WTC11 (cell line): Measurements from ENCODE around the gene TRIP12. TPM values are rescaled to one million over a fixed set of nuclear protein-coding genes. Genes with fewer than 3 reads are reported as not detected.

Experiments used
- ATAC-seq: fragments of 200-7000 bp; cut with Tn5 transposase; 2 replicates; pipeline ENCODE4 v1.10.0; 2021; ENCODE audit warnings: mild to moderate bottlenecking, moderate library complexity
- CTCF ChIA-PET: fragments of 300-600 bp; sonication (Branson Sonifier 250); formaldehyde crosslinking; loops from one replicate; lab custom pipeline; 2021; ENCODE audit warnings: antibody characterized with exemption; lab: Charles Lee
- POLR2A ChIA-PET: fragments of 350-600 bp; sonication (Branson Sonifier 250); formaldehyde crosslinking; loops from one replicate; lab custom pipeline; 2021; ENCODE audit warnings: antibody characterized with exemption; lab: Charles Lee
- DNase-seq: peaks from one replicate; pipeline ENCODE4 v3.0.0; 2021; ENCODE audit warnings: low spot score
- H3K27ac Mint-ChIP-seq: 2 replicates; pipeline ENCODE4 v1.8.0; 2021; ENCODE audit warnings: mixed read lengths
- H3K27me3 Mint-ChIP-seq: 2 replicates; pipeline ENCODE4 v1.8.0; 2021; ENCODE audit warnings: low read depth, mild to moderate bottlenecking, moderate library complexity, mixed read lengths
- H3K36me3 Mint-ChIP-seq: 2 replicates; pipeline ENCODE4 v1.8.0; 2021; ENCODE audit warnings: mixed read lengths
- H3K4me1 Mint-ChIP-seq: 2 replicates; pipeline ENCODE4 v1.8.0; 2022; ENCODE audit warnings: mixed read lengths
- H3K4me3 Mint-ChIP-seq: 2 replicates; pipeline ENCODE4 v1.8.0; 2021; ENCODE audit warnings: mild to moderate bottlenecking, moderate library complexity, mixed read lengths
- H3K9me3 Mint-ChIP-seq: 2 replicates; pipeline ENCODE4 v1.8.0; 2021; ENCODE audit warnings: mixed read lengths
- ARID4B ChIP-seq: sonication (generic); formaldehyde crosslinking; IDR thresholded peaks from 2 replicates; pipeline ENCODE4 v1.8.0; 2023; ENCODE audit warnings: missing genetic modification reagents, mild to moderate bottlenecking, borderline replicate concordance
- ATF3 ChIP-seq: sonication (generic); formaldehyde crosslinking; conservative IDR thresholded peaks from 2 replicates; pipeline ENCODE4 v1.8.1; 2022; ENCODE audit warnings: mild to moderate bottlenecking, missing genetic modification reagents
- CTCF ChIP-seq: fragments of 200-600 bp; IDR thresholded peaks from 2 replicates; pipeline ENCODE4 v1.8.0; 2022; ENCODE audit warnings: antibody characterized with exemption
- FOXP4 ChIP-seq: sonication (generic); formaldehyde crosslinking; IDR thresholded peaks from 2 replicates; pipeline ENCODE4 v1.8.0; 2022; ENCODE audit warnings: mild to moderate bottlenecking, missing genetic modification reagents
- GABPB1 ChIP-seq: sonication (generic); formaldehyde crosslinking; IDR thresholded peaks from 2 replicates; pipeline ENCODE4 v1.8.1; 2023; ENCODE audit warnings: mild to moderate bottlenecking, missing genetic modification reagents
- HMGXB4 ChIP-seq: sonication (generic); formaldehyde crosslinking; IDR thresholded peaks from 2 replicates; pipeline ENCODE4 v1.8.1; 2023; ENCODE audit warnings: mild to moderate bottlenecking, moderate library complexity, missing genetic modification reagents
- KAT7 ChIP-seq: sonication (generic); formaldehyde crosslinking; IDR thresholded peaks from 2 replicates; pipeline ENCODE4 v1.8.1; 2023; ENCODE audit warnings: missing genetic modification reagents, mild to moderate bottlenecking, borderline replicate concordance
- RELA ChIP-seq: sonication (generic); formaldehyde crosslinking; IDR thresholded peaks from 2 replicates; pipeline ENCODE4 v1.8.1; 2022; ENCODE audit warnings: missing genetic modification reagents, mild to moderate bottlenecking, borderline replicate concordance
- SMAD4 ChIP-seq: sonication (generic); formaldehyde crosslinking; IDR thresholded peaks from 2 replicates; pipeline ENCODE4 v1.8.0; 2022; ENCODE audit warnings: mild to moderate bottlenecking, missing genetic modification reagents
- ZBTB43 ChIP-seq: sonication (generic); formaldehyde crosslinking; IDR thresholded peaks from 2 replicates; pipeline ENCODE4 v1.8.1; 2023; ENCODE audit warnings: mild to moderate bottlenecking, missing genetic modification reagents
- ZNF425 ChIP-seq: fragments of 250-450 bp; sonication (Bioruptor Pico); conservative IDR thresholded peaks from 2 replicates; pipeline ENCODE4 v1.9.0; 2021; ENCODE audit warnings: mild to moderate bottlenecking
- ZNF532 ChIP-seq: fragments of 250-450 bp; sonication (Bioruptor Pico); IDR thresholded peaks from 2 replicates; pipeline ENCODE4 v1.9.0; 2021; ENCODE audit warnings: mild to moderate bottlenecking, borderline replicate concordance
- total RNA-seq: library from RNA; stranded (reverse); gene quantifications from 3 replicates; pipeline ENCODE4 v1.2.3, GENCODE V29; 2021

TRIP12 gene
- total RNA-seq, 1 experiment from 2014 or later: 149 TPM

GRCh38 chr2:229855116-229855515, 66.7 kb downstream of the TRIP12 start:
- no peak for ATAC-seq
- ChIA-PET POLR2A (no interaction called here), CTCF (no interaction called here)
- H3K36me3 Mint-ChIP-seq: peaks cover 55% of the 10 kb centered on the region
- TF ChIP-seq ZNF532 (CRISPR knock-in tag) (no peak), FOXP4 (CRISPR knock-in tag) (no peak), ZNF425 (no peak), CTCF (no peak), RELA (CRISPR knock-in tag) (no peak), SMAD4 (CRISPR knock-in tag) (no peak), KAT7 (no peak), ARID4B (no peak), GABPB1 (CRISPR knock-in tag) (no peak), HMGXB4 (CRISPR knock-in tag) (no peak), ZBTB43 (no peak), ATF3 (CRISPR knock-in tag) (no peak)
- H3K4me1 Mint-ChIP-seq: no peaks in the 10 kb centered on the region
- H3K27ac Mint-ChIP-seq: no peak overlapping the region
- peaks cover 10% of the 10 kb centered on the region for H3K9me3 Mint-ChIP-seq
- H3K27me3 Mint-ChIP-seq: no peaks in the 10 kb centered on the region
- no peak for DNase-seq
- no peak overlapping the region for H3K4me3 Mint-ChIP-seq
